ENCODE data around the gene SINHCAF.
A peak's percentile ranks its signal among the peaks of the same experiment; 100 is the strongest.
"Not testable (repeated sequence)": the region's sequence is repeated elsewhere in the genome, so short reads cannot be mapped to it uniquely, and the experiment has no call there.

SINHCAF gene, protein sequence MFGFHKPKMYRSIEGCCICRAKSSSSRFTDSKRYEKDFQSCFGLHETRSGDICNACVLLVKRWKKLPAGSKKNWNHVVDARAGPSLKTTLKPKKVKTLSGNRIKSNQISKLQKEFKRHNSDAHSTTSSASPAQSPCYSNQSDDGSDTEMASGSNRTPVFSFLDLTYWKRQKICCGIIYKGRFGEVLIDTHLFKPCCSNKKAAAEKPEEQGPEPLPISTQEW

GRCh38 chr12:31325877-31326631, at the start of gene SINHCAF:
Gene SINHCAF (minus strand): TSS chr12:31326150. CDS start chr12:31298204, 27,946 bp downstream.
- DNase-seq (ENCODE audit: low read depth in 3 of 3), result peak; percentile 97 to 98 (median 97)

GRCh38 chr12:31375422-31375821, 49.5 kb upstream of the SINHCAF start:
- not testable (repeated sequence) for DNase-seq (ENCODE audit: low read depth in 3 of 3)

- no peak for DNase-seq (ENCODE audit: low read depth in 3 of 3)
Observed at GRCh38 chr12:31371256-31371620, 45.3 kb upstream of the SINHCAF start.

GRCh38 chr12:31370531-31371255, 44.7 kb upstream of the SINHCAF start:
- no peak for DNase-seq (ENCODE audit: low read depth in 3 of 3)

DNA sequence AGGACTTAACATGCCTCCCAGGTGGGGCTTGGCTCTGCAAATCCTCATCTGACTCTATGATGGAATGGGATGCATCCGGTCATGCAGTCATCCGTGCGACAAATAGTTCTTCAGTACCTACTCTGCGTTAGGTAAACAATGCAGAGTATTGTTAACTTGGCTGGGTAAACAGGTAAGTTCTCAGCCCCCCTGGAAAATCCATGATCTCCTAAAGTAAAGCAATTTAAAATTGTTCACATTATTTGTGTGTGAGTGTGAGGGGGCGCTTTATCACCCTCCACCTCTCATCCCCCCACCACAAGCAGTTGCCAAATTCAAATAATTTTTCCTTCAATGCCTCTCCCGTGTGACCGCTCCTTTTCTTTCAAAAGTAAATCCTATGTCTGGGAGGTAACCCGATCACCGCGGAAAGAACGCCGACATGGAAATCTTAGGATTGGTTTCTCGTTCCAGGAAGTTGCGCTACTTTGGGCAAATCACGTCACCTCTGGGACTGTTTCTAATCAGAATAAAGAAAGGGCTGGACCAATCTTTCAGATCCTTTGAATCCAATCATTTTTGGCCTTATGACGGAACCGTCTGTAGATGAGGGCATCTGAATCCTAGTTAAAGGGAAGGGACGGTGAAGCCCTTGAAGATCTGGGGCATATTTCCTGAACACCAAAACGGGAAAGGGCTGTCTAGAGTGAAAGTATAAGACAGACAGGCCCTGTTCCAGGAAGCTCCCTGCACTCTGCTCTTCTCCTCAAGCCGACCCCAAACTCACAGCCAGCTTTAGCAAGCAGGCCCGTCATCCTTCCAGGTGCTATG, 44.0 kb upstream of the SINHCAF start:
- no peak for DNase-seq (ENCODE audit: low read depth in 3 of 3)

- DNase-seq (ENCODE audit: low read depth in 3 of 3), result no peak
Observed at GRCh38 chr12:31368666-31369361, 42.9 kb upstream of the SINHCAF start.

DNA sequence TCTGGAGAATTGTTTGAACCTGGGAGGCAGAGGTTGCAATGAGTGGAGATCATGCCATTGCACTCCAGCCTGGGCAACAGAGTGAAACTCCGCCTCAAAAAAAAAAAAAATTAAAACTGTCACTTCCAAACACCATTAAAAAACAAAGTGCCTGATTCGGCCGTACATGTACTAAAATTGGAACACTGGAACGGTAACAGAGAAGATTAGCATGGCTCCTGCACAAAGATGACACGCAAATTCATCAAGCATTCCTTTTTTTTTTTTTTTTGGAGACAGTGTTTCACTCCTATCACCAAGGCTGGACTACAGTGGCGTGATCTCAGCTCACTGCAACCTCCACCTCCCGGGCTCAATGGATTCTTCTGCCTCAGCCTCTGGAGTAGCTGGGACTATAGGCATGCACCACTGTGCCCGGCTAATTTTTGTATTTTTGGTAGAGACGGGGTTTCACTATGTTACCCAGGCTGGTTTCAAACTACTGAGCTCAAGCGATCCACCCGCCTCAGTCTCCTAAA, 40.2 kb upstream of the SINHCAF start:
- no peak for DNase-seq (ENCODE audit: low read depth in 3 of 3)

- no peak for DNase-seq (ENCODE audit: low read depth in 3 of 3)
Observed at GRCh38 chr12:31363831-31364230, 37.9 kb upstream of the SINHCAF start.

DNA sequence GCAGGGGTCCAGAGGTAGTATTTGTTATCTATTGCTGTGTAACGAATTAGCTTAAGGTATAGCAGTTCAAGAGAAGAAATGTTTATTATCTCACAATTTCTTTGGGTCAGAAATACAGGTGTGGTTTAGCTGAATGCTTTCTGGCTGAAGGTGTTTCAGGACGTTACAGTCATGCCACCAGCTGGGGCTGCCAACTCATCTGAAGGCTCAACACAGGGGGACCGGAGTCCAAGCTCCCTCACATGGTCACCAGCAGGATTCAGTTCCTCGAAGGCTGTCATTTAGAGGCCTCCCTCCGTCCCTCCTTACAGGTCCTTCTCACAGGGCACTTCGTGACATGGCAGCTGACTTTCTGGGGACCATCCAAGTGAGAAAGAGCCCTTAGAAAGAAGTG, 37.5 kb upstream of the SINHCAF start:
- DNase-seq (ENCODE audit: low read depth in 3 of 3), result no peak

GRCh38 chr12:31362759-31363415, 36.9 kb upstream of the SINHCAF start:
- no peak for DNase-seq (ENCODE audit: low read depth in 3 of 3)

GRCh38 chr12:31362115-31362758, 36.3 kb upstream of the SINHCAF start:
- no peak for DNase-seq (ENCODE audit: low read depth in 3 of 3)

DNA sequence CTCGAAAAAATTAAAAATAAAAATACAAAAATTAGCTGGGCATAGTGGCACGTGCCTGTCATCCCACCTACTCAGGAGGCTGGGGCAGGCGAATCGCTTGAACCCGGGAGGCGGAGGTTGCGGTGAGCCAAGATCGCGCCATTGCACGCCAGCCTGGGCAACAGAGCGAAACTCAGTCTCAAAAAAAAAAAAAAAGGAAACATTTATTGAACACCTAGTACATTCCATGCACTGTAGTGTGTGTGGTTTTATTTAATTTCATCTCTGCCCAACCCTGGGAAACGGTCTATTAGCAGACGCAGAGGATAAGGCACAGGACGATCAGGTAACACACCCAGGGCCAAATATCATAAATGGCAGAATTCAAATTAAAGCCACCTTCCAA, 35.8 kb upstream of the SINHCAF start:
- DNase-seq (ENCODE audit: low read depth in 3 of 3), result no peak

- DNase-seq (ENCODE audit: low read depth in 3 of 3), result no peak
Observed at GRCh38 chr12:31355747-31356107, 29.8 kb upstream of the SINHCAF start.

- no peak for DNase-seq (ENCODE audit: low read depth in 3 of 3)
Observed at GRCh38 chr12:31353750-31354708, 28.1 kb upstream of the SINHCAF start.

DNA sequence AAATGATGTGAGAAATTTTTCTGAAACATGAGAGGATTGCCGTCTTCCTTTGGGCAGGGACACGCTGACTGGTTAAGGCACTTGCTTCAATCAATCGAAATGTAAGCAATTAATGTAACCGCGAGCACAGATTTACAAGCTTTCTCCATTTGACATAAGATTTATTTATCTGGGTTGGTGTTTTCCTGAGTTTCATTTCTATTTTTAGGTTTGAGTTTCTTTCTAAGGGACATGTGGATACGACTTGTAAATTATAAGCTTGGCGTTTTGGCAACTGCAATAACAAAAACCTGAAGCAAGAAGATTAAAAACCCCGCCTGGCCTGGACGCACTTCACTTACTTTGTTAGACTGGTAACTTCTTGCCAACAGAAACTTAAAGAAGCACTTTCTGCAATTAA, 20.3 kb upstream of the SINHCAF start:
- no peak for DNase-seq (ENCODE audit: low read depth in 3 of 3)

GRCh38 chr12:31343139-31343538, 17.2 kb upstream of the SINHCAF start:
- no peak for DNase-seq (ENCODE audit: low read depth in 3 of 3)

DNA sequence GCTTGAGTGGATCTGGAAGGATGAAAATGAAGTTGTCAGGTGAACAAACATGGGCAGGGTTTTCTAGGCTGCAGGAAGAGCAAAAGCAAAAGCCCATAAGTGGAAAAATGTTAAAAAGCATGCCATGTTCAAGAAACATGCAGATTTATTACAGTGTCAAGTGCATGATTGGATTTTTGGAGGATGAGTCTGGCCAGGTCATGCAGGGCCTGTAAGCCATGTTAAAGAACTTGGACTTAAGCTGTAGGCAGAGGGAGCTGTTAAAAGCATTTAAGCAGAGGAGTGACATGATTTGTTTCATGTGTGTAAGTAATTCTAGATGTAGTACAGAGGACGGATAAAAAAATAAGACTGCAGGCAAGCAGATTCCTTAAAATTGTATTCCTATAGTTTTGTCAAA, 16.3 kb upstream of the SINHCAF start:
- DNase-seq (ENCODE audit: low read depth in 3 of 3), result no peak

DNA sequence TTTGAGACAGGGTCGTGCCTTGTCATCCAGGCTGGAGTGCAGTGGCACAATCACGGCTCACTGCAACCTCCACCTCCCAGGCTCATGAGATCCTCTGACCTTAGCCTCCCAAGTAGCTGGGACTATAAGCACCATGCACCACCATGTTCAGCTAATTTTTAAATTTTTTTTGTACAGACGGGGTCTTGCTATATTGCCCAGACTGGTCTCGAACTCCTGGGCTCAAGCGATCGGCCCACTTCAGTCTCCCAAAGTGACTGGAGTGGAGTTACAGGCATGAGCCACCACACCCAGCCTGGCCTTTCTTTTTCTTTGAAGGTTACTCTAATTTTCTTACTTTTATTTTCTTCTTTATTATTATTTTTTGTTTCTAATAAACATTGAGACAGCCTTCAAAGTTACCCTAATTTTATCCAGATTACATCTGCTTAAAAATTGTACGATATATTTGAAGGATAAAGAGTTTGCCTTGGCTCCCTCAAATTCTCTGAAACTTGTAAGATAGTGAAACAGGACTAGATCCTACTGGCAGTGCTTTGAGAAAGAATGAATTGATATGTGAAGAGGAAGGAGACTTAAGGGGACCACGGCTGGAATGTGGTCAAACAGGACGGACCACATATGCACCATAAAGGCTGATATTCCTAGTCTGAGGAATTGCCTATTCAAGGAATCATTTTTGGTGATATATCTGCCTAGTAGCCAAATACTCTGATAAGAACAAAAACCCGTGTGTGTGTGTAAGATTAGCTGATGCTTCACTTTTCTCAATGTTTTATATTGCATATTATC, 14.1 kb upstream of the SINHCAF start:
- DNase-seq (ENCODE audit: low read depth in 3 of 3), result no peak
